ENCODE data around the gene ABCA10. TPM values are rescaled to one million over a fixed set of nuclear protein-coding genes. Genes with fewer than 3 reads are reported as not detected.
"Not testable (repeated sequence)": the region's sequence is repeated elsewhere in the genome, so short reads cannot be mapped to it uniquely, and the experiment has no call there.

ABCA10 gene
- total and polyA plus RNA-seq, 7 experiments from 2014 or later = 0.80 to 3.9 (median 1.8) TPM; not detected in 2

DNA sequence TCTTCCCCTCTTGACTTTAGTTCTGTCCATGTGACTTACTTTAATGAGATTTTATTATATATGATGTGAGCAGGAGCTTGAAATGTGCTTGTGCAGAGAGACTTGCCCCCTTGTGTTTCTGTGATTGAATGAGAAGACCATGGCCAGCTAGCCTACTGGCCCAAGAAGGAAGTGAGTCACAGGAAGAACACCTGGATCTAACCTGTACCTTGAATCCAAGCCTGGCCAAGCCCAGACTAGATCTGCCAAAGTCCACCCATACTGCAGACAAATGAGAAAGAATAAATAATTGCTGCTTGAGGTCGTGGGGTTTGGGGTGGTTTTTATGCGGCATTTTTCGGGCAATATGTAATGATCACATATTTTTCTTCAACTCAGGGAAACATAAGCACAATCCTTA is 9.6 kb downstream of the ABCA10 start:
- H3K4me1 ChIP-seq (ENCODE audit: control insufficient read depth in 2 of 2, insufficient read depth in 2 of 2, low read length in 2 of 2) = no peaks in the 10 kb centered on the region
- H3K4me3 ChIP-seq (ENCODE audit: low read length) = no peak overlapping the region
- ChIA-PET CTCF (interaction anchor here (0.7 kb wide), 1 partner anchor 760 kb away, joined by 3 read pairs; no protein-coding TSS in a partner anchor), POLR2A (no interaction called here)
- intact Hi-C loops (cut with micrococcal nuclease) = no loop called here
- Mint-ChIP-seq H3K4me3 (no peak overlapping the region), H3K36me3 (peaks cover 0 to 26% (median 11%) of the 10 kb centered on the region in 5 donors), H3K27ac (no peak overlapping the region), H3K27me3 (no peaks in the 10 kb centered on the region), H3K4me1 (peaks cover 0 to 14% (median 7%) of the 10 kb centered on the region in 7 donors), H3K9me3 (peaks cover 0 to 1% (median 0%) of the 10 kb centered on the region in 11 donors)
- no peaks in the 10 kb centered on the region for H3K9me3 ChIP-seq (ENCODE audit: control insufficient read depth in 2 of 3, low read length in 3 of 3)
- no peaks in the 10 kb centered on the region for H3K36me3 ChIP-seq (ENCODE audit: control insufficient read depth in 2 of 3, insufficient read depth in 3 of 3, low read length in 3 of 3)
- no peak overlapping the region for H3K27ac ChIP-seq (ENCODE audit: low read depth, low read length)
- no peak for DNase-seq
- H3K27me3 ChIP-seq (ENCODE audit: control insufficient read depth in 2 of 2, insufficient read depth in 2 of 2, low read length in 2 of 2) = no peaks in the 10 kb centered on the region
- no peak for ATAC-seq

DNA sequence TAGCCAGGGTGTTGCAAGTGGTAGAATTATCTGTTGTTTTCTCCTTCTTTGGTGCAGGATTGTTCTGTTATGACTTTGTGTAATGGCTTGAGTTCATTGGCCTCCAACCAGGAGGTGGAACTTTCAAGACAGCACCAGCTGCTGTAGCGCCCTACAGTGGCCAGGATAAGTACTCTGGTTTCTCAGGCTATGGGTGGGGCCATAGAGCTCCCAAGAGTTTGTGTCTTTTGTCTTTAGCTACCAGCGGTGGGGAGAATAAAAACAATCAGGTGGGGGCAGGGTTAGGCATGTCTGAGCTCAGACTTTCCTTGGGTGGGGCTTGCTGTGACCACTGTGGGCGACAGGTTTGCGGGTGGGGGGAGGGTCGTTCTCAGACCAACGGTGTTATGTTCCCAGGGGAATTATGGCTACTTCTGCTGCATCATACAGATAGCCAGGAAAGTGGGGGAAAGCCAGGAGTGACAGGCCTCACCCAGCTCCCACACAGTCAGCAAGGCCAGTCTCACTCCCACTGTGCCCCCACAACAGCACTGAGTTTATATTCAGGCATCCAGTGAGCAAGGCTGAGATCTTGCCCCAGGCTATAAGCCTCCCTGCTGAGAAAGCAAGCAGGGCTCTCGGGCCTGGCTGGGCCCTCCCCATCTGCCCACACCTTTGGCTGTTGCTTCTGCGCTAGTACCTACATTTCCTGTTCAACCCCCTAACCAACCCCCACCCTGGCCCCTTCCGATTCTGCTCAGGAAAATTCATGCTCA is 15.4 kb downstream of the ABCA10 start:
- Histone ChIP-seq H3K27me3 (ENCODE audit: control insufficient read depth in 2 of 2, insufficient read depth in 2 of 2, low read length in 2 of 2) (no peaks in the 10 kb centered on the region), H3K36me3 (ENCODE audit: control insufficient read depth in 2 of 3, insufficient read depth in 3 of 3, low read length in 3 of 3) (no peaks in the 10 kb centered on the region), H3K4me1 (ENCODE audit: control insufficient read depth in 2 of 2, insufficient read depth in 2 of 2, low read length in 2 of 2) (no peaks in the 10 kb centered on the region), H3K9me3 (ENCODE audit: control insufficient read depth in 2 of 3, low read length in 3 of 3) (no peaks in the 10 kb centered on the region), H3K4me3 (ENCODE audit: low read length) (no peak overlapping the region), H3K27ac (ENCODE audit: low read depth, low read length) (no peak overlapping the region)
- Mint-ChIP-seq H3K27me3 (no peaks in the 10 kb centered on the region), H3K4me1 (no peaks in the 10 kb centered on the region), H3K36me3 (peaks cover 0 to 14% (median 10%) of the 10 kb centered on the region in 5 donors), H3K4me3 (no peak overlapping the region), H3K27ac (no peak overlapping the region), H3K9me3 (peaks cover 0 to 5% (median 0%) of the 10 kb centered on the region in 11 donors)
- CTCF ChIA-PET = no interaction called here
- POLR2A ChIA-PET = no interaction called here
- intact Hi-C loops (cut with micrococcal nuclease) = no loop called here
- ATAC-seq (no peak), DNase-seq (no peak)

DNA sequence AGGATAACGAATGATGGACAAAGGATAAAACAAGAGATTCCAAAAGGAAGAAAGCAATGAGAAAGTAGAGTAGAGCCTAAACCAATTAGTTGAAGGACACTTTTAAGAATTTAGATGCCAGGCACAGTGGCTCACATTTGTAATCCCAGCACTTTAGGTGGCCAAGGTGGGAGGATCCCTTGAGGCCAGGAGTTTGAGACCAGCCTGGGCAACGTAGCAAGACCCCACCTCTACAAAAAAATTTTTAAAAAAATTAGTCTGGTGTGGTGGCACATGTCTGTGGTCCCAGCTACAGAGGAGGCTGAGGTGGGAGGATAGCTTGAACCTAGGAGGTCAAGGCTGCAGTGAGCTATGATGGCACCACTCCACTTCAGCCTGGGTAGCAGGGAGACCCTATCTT is 20.0 kb downstream of the ABCA10 start:
- no peaks in the 10 kb centered on the region for H3K27me3 Mint-ChIP-seq
- Histone ChIP-seq H3K27ac (ENCODE audit: low read depth, low read length) (no peak overlapping the region), H3K36me3 (ENCODE audit: control insufficient read depth in 2 of 3, insufficient read depth in 3 of 3, low read length in 3 of 3) (no peaks in the 10 kb centered on the region), H3K27me3 (ENCODE audit: control insufficient read depth in 2 of 2, insufficient read depth in 2 of 2, low read length in 2 of 2) (no peaks in the 10 kb centered on the region), H3K4me1 (ENCODE audit: control insufficient read depth in 2 of 2, insufficient read depth in 2 of 2, low read length in 2 of 2) (no peaks in the 10 kb centered on the region), H3K4me3 (ENCODE audit: low read length) (no peak overlapping the region), H3K9me3 (ENCODE audit: control insufficient read depth in 2 of 3, low read length in 3 of 3) (no peaks in the 10 kb centered on the region)
- POLR2A ChIA-PET = no interaction called here
- H3K4me1 Mint-ChIP-seq = peaks cover 0 to 2% (median 0%) of the 10 kb centered on the region in 7 donors
- DNase-seq (no peak), ATAC-seq (no peak)
- CTCF ChIA-PET = no interaction called here
- intact Hi-C loops (cut with micrococcal nuclease) = no loop called here
- no peak overlapping the region for H3K4me3 Mint-ChIP-seq
- peaks cover 0 to 14% (median 10%) of the 10 kb centered on the region in 5 donors for H3K36me3 Mint-ChIP-seq
- H3K9me3 Mint-ChIP-seq = peaks cover 0 to 5% (median 0%) of the 10 kb centered on the region in 11 donors
- H3K27ac Mint-ChIP-seq = peak overlapping the region in 1 of 9 donors; percentile 39

DNA sequence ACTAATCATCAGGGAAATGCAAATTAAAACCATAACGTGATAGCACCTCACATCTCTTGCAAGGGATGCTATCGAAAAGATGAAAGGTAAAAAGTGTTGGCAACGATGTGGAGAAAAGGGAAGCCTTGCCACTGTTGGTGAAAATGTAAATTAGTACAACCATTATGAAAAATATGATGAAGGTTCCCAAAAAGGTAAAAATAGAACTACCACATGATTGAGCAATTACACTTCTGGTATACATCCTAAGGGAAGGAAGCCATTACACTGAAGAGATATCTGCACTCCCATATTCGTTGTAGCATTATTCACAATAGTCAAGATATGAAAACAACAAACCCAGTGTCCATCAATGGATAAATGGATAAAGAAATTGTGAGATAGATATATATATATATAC is 21.5 kb downstream of the ABCA10 start:
- Mint-ChIP-seq H3K4me1 (peaks cover 0 to 2% (median 0%) of the 10 kb centered on the region in 7 donors), H3K4me3 (no peak overlapping the region), H3K27me3 (peaks cover 0 to 3% (median 0%) of the 10 kb centered on the region in 5 donors), H3K9me3 (peaks cover 0 to 3% (median 0%) of the 10 kb centered on the region in 11 donors), H3K36me3 (peaks cover 0 to 4% (median 0%) of the 10 kb centered on the region in 5 donors), H3K27ac (no peak overlapping the region)
- POLR2A ChIA-PET = no interaction called here
- ATAC-seq (no peak), DNase-seq (no peak)
- H3K36me3 ChIP-seq (ENCODE audit: control insufficient read depth in 2 of 3, insufficient read depth in 3 of 3, low read length in 3 of 3) = no peaks in the 10 kb centered on the region
- no peak overlapping the region for H3K27ac ChIP-seq (ENCODE audit: low read depth, low read length)
- no peak overlapping the region for H3K4me3 ChIP-seq (ENCODE audit: low read length)
- intact Hi-C loops (cut with micrococcal nuclease) = no loop called here
- H3K4me1 ChIP-seq (ENCODE audit: control insufficient read depth in 2 of 2, insufficient read depth in 2 of 2, low read length in 2 of 2) = no peaks in the 10 kb centered on the region
- CTCF ChIA-PET = no interaction called here
- no peaks in the 10 kb centered on the region for H3K9me3 ChIP-seq (ENCODE audit: control insufficient read depth in 2 of 3, low read length in 3 of 3)
- no peaks in the 10 kb centered on the region for H3K27me3 ChIP-seq (ENCODE audit: control insufficient read depth in 2 of 2, insufficient read depth in 2 of 2, low read length in 2 of 2)

DNA sequence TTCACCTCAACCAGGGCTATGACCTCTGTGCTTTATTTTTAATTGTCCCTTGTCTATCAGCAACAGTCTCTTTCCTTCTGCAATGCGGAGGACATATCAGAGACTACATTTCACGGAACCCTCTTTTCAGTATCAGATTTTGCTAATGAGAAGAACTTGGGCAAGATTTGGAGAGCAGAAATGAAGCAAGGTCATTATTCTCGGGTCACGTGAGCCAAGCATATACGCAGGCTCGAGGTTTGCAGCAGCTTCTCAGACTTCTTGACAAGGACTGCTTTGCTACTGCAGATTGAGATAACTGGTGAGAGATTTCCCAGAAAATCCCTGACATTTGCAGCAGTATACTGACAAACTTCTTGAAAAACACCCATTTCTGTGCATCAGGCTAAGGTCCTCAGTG is 30.4 kb downstream of the ABCA10 start:
- H3K4me1 ChIP-seq (ENCODE audit: control insufficient read depth in 2 of 2, insufficient read depth in 2 of 2, low read length in 2 of 2) = no peaks in the 10 kb centered on the region
- H3K4me1 Mint-ChIP-seq = no peaks in the 10 kb centered on the region
- no peak for DNase-seq
- H3K4me3 Mint-ChIP-seq = no peak overlapping the region
- H3K36me3 ChIP-seq (ENCODE audit: control insufficient read depth in 2 of 3, insufficient read depth in 3 of 3, low read length in 3 of 3) = no peaks in the 10 kb centered on the region
- ChIA-PET CTCF (no interaction called here), POLR2A (no interaction called here)
- no peak for ATAC-seq
- H3K9me3 ChIP-seq (ENCODE audit: control insufficient read depth in 2 of 3, low read length in 3 of 3) = no peaks in the 10 kb centered on the region
- H3K27me3 Mint-ChIP-seq = peaks cover 0 to under 1% (median 0%) of the 10 kb centered on the region in 5 donors
- H3K4me3 ChIP-seq (ENCODE audit: low read length) = no peak overlapping the region
- peaks cover 0 to 4% (median 0%) of the 10 kb centered on the region in 11 donors for H3K9me3 Mint-ChIP-seq
- no peak overlapping the region for H3K27ac ChIP-seq (ENCODE audit: low read depth, low read length)
- intact Hi-C loops (cut with micrococcal nuclease) = no loop called here
- H3K27me3 ChIP-seq (ENCODE audit: control insufficient read depth in 2 of 2, insufficient read depth in 2 of 2, low read length in 2 of 2) = no peaks in the 10 kb centered on the region
- H3K27ac Mint-ChIP-seq = no peak overlapping the region
- H3K36me3 Mint-ChIP-seq = peaks cover 0 to 15% (median 5%) of the 10 kb centered on the region in 5 donors

DNA sequence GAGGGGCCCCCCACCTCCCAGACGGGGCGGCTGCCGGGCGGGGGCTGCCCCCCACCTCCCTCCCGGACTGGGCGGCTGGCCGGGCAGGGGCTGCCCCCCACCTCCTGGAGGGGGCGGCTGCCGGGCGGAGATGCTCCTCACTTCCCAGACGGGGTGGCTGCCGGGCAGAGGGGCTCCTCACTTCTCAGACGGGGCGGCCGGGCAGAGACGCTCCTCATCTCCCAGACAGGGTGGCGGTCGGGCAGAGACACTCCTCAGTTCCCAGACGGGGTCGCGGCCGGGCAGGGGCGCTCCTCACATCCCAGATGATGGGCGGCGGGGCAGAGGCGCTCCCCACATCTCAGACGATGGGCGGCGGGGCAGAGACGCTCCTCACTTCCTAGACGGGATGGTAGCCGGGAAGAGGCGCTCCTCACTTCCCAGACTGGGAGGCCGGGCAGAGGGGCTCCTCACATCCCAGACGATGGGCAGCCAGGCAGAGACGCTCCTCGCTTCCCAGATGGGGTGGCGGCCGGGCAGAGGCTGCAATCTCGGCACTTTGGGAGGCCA is 32.4 kb downstream of the ABCA10 start:
- H3K9me3 Mint-ChIP-seq; H3K4me1 Mint-ChIP-seq; DNase-seq; POLR2A ChIA-PET; H3K27me3 ChIP-seq (ENCODE audit: control insufficient read depth in 2 of 2, insufficient read depth in 2 of 2, low read length in 2 of 2); H3K4me3 Mint-ChIP-seq; H3K27me3 Mint-ChIP-seq; H3K4me1 ChIP-seq (ENCODE audit: control insufficient read depth in 2 of 2, insufficient read depth in 2 of 2, low read length in 2 of 2); CTCF ChIA-PET; ATAC-seq; H3K4me3 ChIP-seq (ENCODE audit: low read length); H3K27ac Mint-ChIP-seq; H3K9me3 ChIP-seq (ENCODE audit: control insufficient read depth in 2 of 3, low read length in 3 of 3); intact Hi-C loops (cut with micrococcal nuclease); H3K27ac ChIP-seq (ENCODE audit: low read depth, low read length); H3K36me3 ChIP-seq (ENCODE audit: control insufficient read depth in 2 of 3, insufficient read depth in 3 of 3, low read length in 3 of 3): not testable (repeated sequence)
- peaks cover 0 to 25% (median 5%) of the 10 kb centered on the region in 5 donors for H3K36me3 Mint-ChIP-seq

DNA sequence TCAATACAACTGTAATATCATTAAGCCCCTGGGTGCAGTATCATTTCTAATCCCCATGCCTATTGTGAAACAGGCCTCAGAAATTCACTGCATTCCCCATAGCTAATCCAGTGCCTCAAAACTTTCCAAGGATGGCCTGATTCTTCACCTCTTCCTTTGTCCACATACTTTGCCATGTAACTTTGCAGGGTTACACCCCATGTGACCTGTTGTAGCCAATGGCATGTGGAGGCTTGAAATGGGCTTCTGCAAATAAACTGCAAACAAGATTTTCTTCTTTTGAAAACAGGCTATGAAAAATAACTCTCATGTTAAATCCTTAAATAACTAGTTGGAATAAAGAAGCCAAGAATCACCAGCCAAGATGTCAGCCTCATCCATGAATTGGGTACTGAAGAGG is 35.9 kb downstream of the ABCA10 start:
- no peaks in the 10 kb centered on the region for H3K27me3 ChIP-seq (ENCODE audit: control insufficient read depth in 2 of 2, insufficient read depth in 2 of 2, low read length in 2 of 2)
- H3K27ac ChIP-seq (ENCODE audit: low read depth, low read length) = no peak overlapping the region
- peaks cover 0 to 33% (median 5%) of the 10 kb centered on the region in 5 donors for H3K36me3 Mint-ChIP-seq
- no peak overlapping the region for H3K4me3 ChIP-seq (ENCODE audit: low read length)
- ChIA-PET POLR2A (no interaction called here), CTCF (no interaction called here)
- DNase-seq (no peak), ATAC-seq (no peak)
- H3K27me3 Mint-ChIP-seq = no peaks in the 10 kb centered on the region
- H3K36me3 ChIP-seq (ENCODE audit: control insufficient read depth in 2 of 3, insufficient read depth in 3 of 3, low read length in 3 of 3) = no peaks in the 10 kb centered on the region
- no peaks in the 10 kb centered on the region for H3K9me3 ChIP-seq (ENCODE audit: control insufficient read depth in 2 of 3, low read length in 3 of 3)
- intact Hi-C loops (cut with micrococcal nuclease) = no loop called here
- H3K27ac Mint-ChIP-seq = no peak overlapping the region
- peaks cover 0 to 4% (median 0%) of the 10 kb centered on the region in 11 donors for H3K9me3 Mint-ChIP-seq
- H3K4me1 Mint-ChIP-seq = no peaks in the 10 kb centered on the region
- H3K4me3 Mint-ChIP-seq = no peak overlapping the region
- H3K4me1 ChIP-seq (ENCODE audit: control insufficient read depth in 2 of 2, insufficient read depth in 2 of 2, low read length in 2 of 2) = no peaks in the 10 kb centered on the region

All from naive thymus-derived CD4-positive, alpha-beta T cell (primary cell).